Fibroblast of lung (primary cell): ENCODE measurements around the gene PPT1.

ENCODE experiments used
- EZH2 ChIP-seq: IDR thresholded peaks from 2 replicates; pipeline ENCODE4 v1.5.1; 2012; ENCODE audit warnings: low read length, control low read depth, mild to moderate bottlenecking; ENCODE audit errors: missing control alignments
- TF ChIP-seq, protein P1 (sequence below), 2 donors: IDR thresholded peaks in 1 of 2; conservative IDR thresholded peaks in 1 of 2; 1 replicate in 1 of 2; 2 replicates in 1 of 2; pipeline ENCODE4 v1.5.1; 2011 to 2012; ENCODE audit warnings: low read length in 2 of 2, control low read depth in 1 of 2, inconsistent platforms in 1 of 2, low read depth in 1 of 2, mild to moderate bottlenecking in 1 of 2

GRCh38 chr1:40130892-40131291, 33.8 kb upstream of the PPT1 start:
- TF ChIP-seq EZH2 = no peak
- TF ChIP-seq, protein P1, sequence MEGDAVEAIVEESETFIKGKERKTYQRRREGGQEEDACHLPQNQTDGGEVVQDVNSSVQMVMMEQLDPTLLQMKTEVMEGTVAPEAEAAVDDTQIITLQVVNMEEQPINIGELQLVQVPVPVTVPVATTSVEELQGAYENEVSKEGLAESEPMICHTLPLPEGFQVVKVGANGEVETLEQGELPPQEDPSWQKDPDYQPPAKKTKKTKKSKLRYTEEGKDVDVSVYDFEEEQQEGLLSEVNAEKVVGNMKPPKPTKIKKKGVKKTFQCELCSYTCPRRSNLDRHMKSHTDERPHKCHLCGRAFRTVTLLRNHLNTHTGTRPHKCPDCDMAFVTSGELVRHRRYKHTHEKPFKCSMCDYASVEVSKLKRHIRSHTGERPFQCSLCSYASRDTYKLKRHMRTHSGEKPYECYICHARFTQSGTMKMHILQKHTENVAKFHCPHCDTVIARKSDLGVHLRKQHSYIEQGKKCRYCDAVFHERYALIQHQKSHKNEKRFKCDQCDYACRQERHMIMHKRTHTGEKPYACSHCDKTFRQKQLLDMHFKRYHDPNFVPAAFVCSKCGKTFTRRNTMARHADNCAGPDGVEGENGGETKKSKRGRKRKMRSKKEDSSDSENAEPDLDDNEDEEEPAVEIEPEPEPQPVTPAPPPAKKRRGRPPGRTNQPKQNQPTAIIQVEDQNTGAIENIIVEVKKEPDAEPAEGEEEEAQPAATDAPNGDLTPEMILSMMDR (conservative IDR thresholded peaks at IDR 0.05 in 1 of 2, IDR thresholded peaks at IDR 0.05 in 1 of 2; ENCODE audit: low read depth in 1 of 2, low read length in 2 of 2) = no peak
